HL-60 (cell line): ENCODE measurements around the gene POR.

Experiments
- CTCF ChIP-seq: IDR thresholded peaks from one replicate; pipeline ENCODE4 v1.5.1; 2011; ENCODE audit warnings: low read length, control low read depth, inconsistent platforms; ENCODE audit not compliant: insufficient read depth
- TF ChIP-seq, protein P1 (sequence below): IDR thresholded peaks from 2 replicates; pipeline ENCODE4 v1.6.1; 2012; ENCODE audit warnings: low read depth; ENCODE audit not compliant: insufficient replicate concordance

- no peak for TF ChIP-seq CTCF
- TF ChIP-seq, protein P1, sequence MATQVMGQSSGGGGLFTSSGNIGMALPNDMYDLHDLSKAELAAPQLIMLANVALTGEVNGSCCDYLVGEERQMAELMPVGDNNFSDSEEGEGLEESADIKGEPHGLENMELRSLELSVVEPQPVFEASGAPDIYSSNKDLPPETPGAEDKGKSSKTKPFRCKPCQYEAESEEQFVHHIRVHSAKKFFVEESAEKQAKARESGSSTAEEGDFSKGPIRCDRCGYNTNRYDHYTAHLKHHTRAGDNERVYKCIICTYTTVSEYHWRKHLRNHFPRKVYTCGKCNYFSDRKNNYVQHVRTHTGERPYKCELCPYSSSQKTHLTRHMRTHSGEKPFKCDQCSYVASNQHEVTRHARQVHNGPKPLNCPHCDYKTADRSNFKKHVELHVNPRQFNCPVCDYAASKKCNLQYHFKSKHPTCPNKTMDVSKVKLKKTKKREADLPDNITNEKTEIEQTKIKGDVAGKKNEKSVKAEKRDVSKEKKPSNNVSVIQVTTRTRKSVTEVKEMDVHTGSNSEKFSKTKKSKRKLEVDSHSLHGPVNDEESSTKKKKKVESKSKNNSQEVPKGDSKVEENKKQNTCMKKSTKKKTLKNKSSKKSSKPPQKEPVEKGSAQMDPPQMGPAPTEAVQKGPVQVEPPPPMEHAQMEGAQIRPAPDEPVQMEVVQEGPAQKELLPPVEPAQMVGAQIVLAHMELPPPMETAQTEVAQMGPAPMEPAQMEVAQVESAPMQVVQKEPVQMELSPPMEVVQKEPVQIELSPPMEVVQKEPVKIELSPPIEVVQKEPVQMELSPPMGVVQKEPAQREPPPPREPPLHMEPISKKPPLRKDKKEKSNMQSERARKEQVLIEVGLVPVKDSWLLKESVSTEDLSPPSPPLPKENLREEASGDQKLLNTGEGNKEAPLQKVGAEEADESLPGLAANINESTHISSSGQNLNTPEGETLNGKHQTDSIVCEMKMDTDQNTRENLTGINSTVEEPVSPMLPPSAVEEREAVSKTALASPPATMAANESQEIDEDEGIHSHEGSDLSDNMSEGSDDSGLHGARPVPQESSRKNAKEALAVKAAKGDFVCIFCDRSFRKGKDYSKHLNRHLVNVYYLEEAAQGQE = no peak
Observed at GRCh38 chr7:75980430-75981202, 65.7 kb downstream of the POR start.
